Cerebellar nuclear complex (tissue), 1 donor: ENCODE results near the gene SENP6.
"Not testable (repeated sequence)": the region's sequence is repeated elsewhere in the genome, so short reads cannot be mapped to it uniquely, and the experiment has no call there.

ENCODE experiments used
- DNase-seq, 2 experiments: peaks; one replicate each; lab custom pipeline; 2025; lab: John Stamatoyannopoulos, UW

The SENP6 gene

GRCh38 chr6:75601304-75602245 lies at the start of gene SENP6:
SENP6 (plus strand) TSS chr6:75601880; CDS start chr6:75602525, 645 bp downstream.
- DNase-seq: peak in 1 of 2 experiments; percentile 13

GRCh38 chr6:75556240-75556639 lies 45.4 kb upstream of the SENP6 start:
- no peak for DNase-seq

GRCh38 chr6:75557068-75557467 lies 44.6 kb upstream of the SENP6 start:
- no peak for DNase-seq

GRCh38 chr6:75563032-75563431 lies 38.6 kb upstream of the SENP6 start:
- no peak for DNase-seq

- no peak for DNase-seq
Measured at GRCh38 chr6:75566137-75566767, 35.4 kb upstream of the SENP6 start.

- DNase-seq: no peak
Measured at GRCh38 chr6:75568100-75568499, 33.6 kb upstream of the SENP6 start.

- DNase-seq: no peak
Measured at GRCh38 chr6:75568965-75569364, 32.7 kb upstream of the SENP6 start.

GRCh38 chr6:75570671-75571070 lies 31.0 kb upstream of the SENP6 start:
- DNase-seq: not testable (repeated sequence)

GRCh38 chr6:75572072-75572471 lies 29.6 kb upstream of the SENP6 start:
- no peak for DNase-seq

GRCh38 chr6:75579951-75580350 lies 21.7 kb upstream of the SENP6 start:
- no peak for DNase-seq

GRCh38 chr6:75581231-75581630 lies 20.4 kb upstream of the SENP6 start:
- no peak for DNase-seq

- DNase-seq: not testable (repeated sequence)
Measured at GRCh38 chr6:75584552-75584951, 17.1 kb upstream of the SENP6 start.

GRCh38 chr6:75588948-75589347 lies 12.7 kb upstream of the SENP6 start:
- no peak for DNase-seq

GRCh38 chr6:75590370-75590769 lies 11.3 kb upstream of the SENP6 start:
- no peak for DNase-seq

GRCh38 chr6:75596380-75596779 lies 5.3 kb upstream of the SENP6 start:
- not testable (repeated sequence) for DNase-seq

GRCh38 chr6:75600768-75601167 lies 912 bp upstream of the SENP6 start:
- DNase-seq: no peak

GRCh38 chr6:75602246-75603105 lies 796 bp downstream of the SENP6 start:
- DNase-seq: no peak

GRCh38 chr6:75603106-75603420 lies 1.4 kb downstream of the SENP6 start:
- DNase-seq: no peak

- no peak for DNase-seq
Measured at GRCh38 chr6:75604294-75604693, 2.6 kb downstream of the SENP6 start.

- DNase-seq: no peak
Measured at GRCh38 chr6:75605635-75606034, 4.0 kb downstream of the SENP6 start.

GRCh38 chr6:75608304-75608703 lies 6.6 kb downstream of the SENP6 start:
- DNase-seq: no peak

GRCh38 chr6:75608956-75609533 lies 7.4 kb downstream of the SENP6 start:
- DNase-seq: no peak
